T-cell (primary cell): Measurements from ENCODE around the gene SCNN1B. TPM values are rescaled to one million over a fixed set of nuclear protein-coding genes. Genes with fewer than 3 reads are reported as not detected.
"Not testable (repeated sequence)": the region's sequence is repeated elsewhere in the genome, so short reads cannot be mapped to it uniquely, and the experiment has no call there.

ENCODE experiments used
- ATAC-seq, 4 experiments: fragments of 200-7000 bp in 3 of 4; fragments of 150-1000 bp in 1 of 4; cut with Tn5 transposase; replicated peaks in 1 of 4; 1 replicate in 3 of 4; 2 replicates in 1 of 4; pipeline ENCODE4 v1.10.0; 2021; ENCODE audit warnings: moderate library complexity in 3 of 4, mild to moderate bottlenecking in 2 of 4, moderate number of reproducible peaks in 1 of 4
- CTCF ChIA-PET, 2 donors: fragments of 300-600 bp; sonication (Branson Sonifier 250); formaldehyde crosslinking; loops; one replicate each; lab custom pipeline; 2022; ENCODE audit warnings: antibody characterized with exemption in 2 of 2; lab: Charles Lee
- POLR2A ChIA-PET, 2 donors: fragments of 300-600 bp; sonication (Branson Sonifier 250); formaldehyde crosslinking; loops; one replicate each; lab custom pipeline; 2022; ENCODE audit warnings: antibody characterized with exemption in 2 of 2; lab: Charles Lee
- DNase-seq, 35 experiments: peaks; one replicate each; pipeline versions ENCODE4 v3.0.0 to v3.0.0-alpha.2; 2013 to 2023
- H3K27ac ChIP-seq: one replicate; pipeline ENCODE4 v1.5.1; 2013; ENCODE audit warnings: low read length
- H3K27me3 ChIP-seq, 2 experiments: replicated peaks in 1 of 2; 1 replicate in 1 of 2; 2 replicates in 1 of 2; pipeline versions ENCODE4 v1.6.1 to v1.7.0; 2013; ENCODE audit warnings: low read length in 1 of 2, mixed read lengths in 1 of 2; ENCODE audit not compliant: control insufficient read depth in 2 of 2, insufficient read depth in 2 of 2; ENCODE audit errors: extremely low read depth in 1 of 2
- H3K36me3 ChIP-seq, 2 donors: 1 replicate in 1 of 2; 2 replicates in 1 of 2; pipeline versions ENCODE4 v1.6.1 to v1.7.0; 2013; ENCODE audit warnings: low read length in 1 of 2; ENCODE audit not compliant: control insufficient read depth in 2 of 2, insufficient read depth in 1 of 2; ENCODE audit errors: extremely low read depth in 1 of 2
- H3K4me1 ChIP-seq, 2 experiments: 1 replicate in 1 of 2; 2 replicates in 1 of 2; pipeline versions ENCODE4 v1.6.1 to v1.7.0; 2013; ENCODE audit warnings: low read length in 2 of 2, mixed read lengths in 1 of 2; ENCODE audit not compliant: insufficient read depth in 2 of 2, control insufficient read depth in 1 of 2; ENCODE audit errors: extremely low read depth in 1 of 2
- H3K4me3 ChIP-seq, 2 donors: 1 replicate in 1 of 2; 2 replicates in 1 of 2; pipeline versions ENCODE4 v1.5.1 to v1.7.0; 2013; ENCODE audit warnings: mild to moderate bottlenecking in 2 of 2, low read length in 1 of 2, moderate library complexity in 1 of 2; ENCODE audit not compliant: control insufficient read depth in 1 of 2; ENCODE audit errors: extremely low read depth in 1 of 2
- H3K9me3 ChIP-seq: 2 replicates; pipeline ENCODE4 v1.7.0; 2013
- H3K27ac Mint-ChIP-seq, 2 donors: one replicate each; pipeline ENCODE4 v1.8.0; 2020 to 2021; ENCODE audit warnings: mild to moderate bottlenecking in 2 of 2, mixed read lengths in 2 of 2
- H3K27me3 Mint-ChIP-seq, 2 donors: one replicate each; pipeline ENCODE4 v1.8.0; 2021 to 2022; ENCODE audit warnings: mixed read lengths in 2 of 2
- H3K36me3 Mint-ChIP-seq: one replicate; pipeline ENCODE4 v1.8.0; 2021; ENCODE audit warnings: mixed read lengths
- H3K4me1 Mint-ChIP-seq, 3 donors: one replicate each; pipeline ENCODE4 v1.8.0; 2020 to 2022; ENCODE audit warnings: mixed read lengths in 3 of 3, mild to moderate bottlenecking in 1 of 3
- H3K4me3 Mint-ChIP-seq, 3 donors: one replicate each; pipeline ENCODE4 v1.8.0; 2020 to 2022; ENCODE audit warnings: mild to moderate bottlenecking in 3 of 3, mixed read lengths in 3 of 3, moderate library complexity in 3 of 3
- H3K9me3 Mint-ChIP-seq, 3 donors: one replicate each; pipeline ENCODE4 v1.8.0; 2020 to 2022; ENCODE audit warnings: mixed read lengths in 3 of 3
- WGBS: methylation state at CpG from one replicate; pipeline ENCODE4 v1.1.5; 2013; ENCODE audit warnings: missing lambda C conversion rate; ENCODE audit not compliant: insufficient coverage; 5-methylcytosine and 5-hydroxymethylcytosine counted together
- total RNA-seq, 35 experiments: library from RNA in 6 of 35; stranded (reverse) in 6 of 35; fragments of 120-200 nt in 1 of 35; gene quantifications; one replicate each; pipeline versions ENCODE4 v1.2.1 to v1.2.4 and lab custom pipeline; 2013 to 2026

Gene SCNN1B
- total RNA-seq, 5 donors from 2014 or later (not counting 1 experiment from before 2014, with no cell fraction given), result not detected

- Histone ChIP-seq H3K9me3 (no peaks in the 10 kb centered on the region), H3K36me3 (no peaks in the 10 kb centered on the region), H3K4me1 (no peaks in the 10 kb centered on the region), H3K27me3 (peaks cover 0 to 17% of the 10 kb centered on the region in 2 experiments), H3K27ac (no peak overlapping the region), H3K4me3 (no peak overlapping the region)
- ATAC-seq, result no peak
- H3K4me1 Mint-ChIP-seq, result no peaks in the 10 kb centered on the region
- peaks cover 0 to 2% (median 0%) of the 10 kb centered on the region in 3 donors for H3K9me3 Mint-ChIP-seq
- POLR2A ChIA-PET, result no interaction called here
- no peak overlapping the region for H3K4me3 Mint-ChIP-seq
- CTCF ChIA-PET, result no interaction called here
- no peak overlapping the region for H3K27ac Mint-ChIP-seq
- WGBS, result no CpG with 5 or more reads among the region's 6 CpGs
- peaks cover 27% of the 10 kb centered on the region in 2 donors for H3K27me3 Mint-ChIP-seq
- H3K36me3 Mint-ChIP-seq, result no peaks in the 10 kb centered on the region
- no peak for DNase-seq
Observed at GRCh38 chr16:23293016-23293415, 9.1 kb upstream of the SCNN1B start.

- WGBS, result no CpG with 5 or more reads among the region's 2 CpGs
- no peaks in the 10 kb centered on the region for H3K36me3 Mint-ChIP-seq
- no peak overlapping the region for H3K4me3 ChIP-seq
- POLR2A ChIA-PET, result no interaction called here
- H3K4me1 Mint-ChIP-seq, result no peaks in the 10 kb centered on the region
- H3K9me3 Mint-ChIP-seq, result peaks cover 0 to 2% (median 0%) of the 10 kb centered on the region in 3 donors
- no peaks in the 10 kb centered on the region for H3K4me1 ChIP-seq
- no peak overlapping the region for H3K27ac Mint-ChIP-seq
- no peak overlapping the region for H3K27ac ChIP-seq
- DNase-seq (no peak), ATAC-seq (no peak)
- no peaks in the 10 kb centered on the region for H3K9me3 ChIP-seq
- CTCF ChIA-PET, result interaction anchor here in 1 of 2 donors (0.6 kb wide), 1 partner anchor 656 kb away, joined by 6 read pairs; no protein-coding TSS in a partner anchor
- H3K4me3 Mint-ChIP-seq, result no peak overlapping the region
- peaks cover 27 to 29% of the 10 kb centered on the region in 2 donors for H3K27me3 Mint-ChIP-seq
- H3K36me3 ChIP-seq, result no peaks in the 10 kb centered on the region
- peaks cover 0 to 17% of the 10 kb centered on the region in 2 experiments for H3K27me3 ChIP-seq
Observed at GRCh38 chr16:23294260-23294659, 7.8 kb upstream of the SCNN1B start.

- Mint-ChIP-seq H3K4me1 (peaks cover 0 to 4% (median 3%) of the 10 kb centered on the region in 3 donors), H3K27me3 (peaks cover 44 to 47% of the 10 kb centered on the region in 2 donors), H3K9me3 (peaks cover 0 to 2% (median 0%) of the 10 kb centered on the region in 3 donors), H3K36me3 (no peaks in the 10 kb centered on the region), H3K4me3 (no peak overlapping the region), H3K27ac (no peak overlapping the region)
- DNase-seq, result no peak
- 95% methylated on average over 2 of the region's 3 CpGs for WGBS
- Histone ChIP-seq H3K4me1 (no peaks in the 10 kb centered on the region), H3K9me3 (no peaks in the 10 kb centered on the region), H3K4me3 (no peak overlapping the region), H3K27ac (no peak overlapping the region), H3K36me3 (no peaks in the 10 kb centered on the region), H3K27me3 (peaks cover 5 to 28% of the 10 kb centered on the region in 2 experiments)
- CTCF ChIA-PET, result no interaction called here
- ATAC-seq, result no peak
- POLR2A ChIA-PET, result no interaction called here
Observed at GRCh38 chr16:23296994-23297393, 5.1 kb upstream of the SCNN1B start.

GRCh38 chr16:23298290-23298915 is 3.7 kb upstream of the SCNN1B start:
- H3K9me3 ChIP-seq, result no peaks in the 10 kb centered on the region
- no peak overlapping the region for H3K27ac Mint-ChIP-seq
- no peaks in the 10 kb centered on the region for H3K4me1 ChIP-seq
- peaks cover 0 to 2% (median 0%) of the 10 kb centered on the region in 3 donors for H3K9me3 Mint-ChIP-seq
- no peaks in the 10 kb centered on the region for H3K36me3 Mint-ChIP-seq
- no peak overlapping the region for H3K4me3 Mint-ChIP-seq
- WGBS, result 100% methylated on average over 2 of the region's 6 CpGs
- peaks cover 0 to 4% (median 3%) of the 10 kb centered on the region in 3 donors for H3K4me1 Mint-ChIP-seq
- H3K36me3 ChIP-seq, result no peaks in the 10 kb centered on the region
- peaks cover 6 to 38% of the 10 kb centered on the region in 2 experiments for H3K27me3 ChIP-seq
- no peak for ATAC-seq
- no peak for DNase-seq
- H3K27ac ChIP-seq, result no peak overlapping the region
- POLR2A ChIA-PET, result no interaction called here
- CTCF ChIA-PET, result no interaction called here
- H3K27me3 Mint-ChIP-seq, result peaks cover 38 to 49% of the 10 kb centered on the region in 2 donors
- no peak overlapping the region for H3K4me3 ChIP-seq

GRCh38 chr16:23299815-23300214 is 2.3 kb upstream of the SCNN1B start:
- H3K36me3 ChIP-seq, H3K4me1 Mint-ChIP-seq, ATAC-seq, H3K36me3 Mint-ChIP-seq, POLR2A ChIA-PET, H3K27ac ChIP-seq, H3K9me3 Mint-ChIP-seq, H3K4me1 ChIP-seq, H3K4me3 Mint-ChIP-seq, H3K9me3 ChIP-seq, CTCF ChIA-PET, DNase-seq, H3K27ac Mint-ChIP-seq, H3K4me3 ChIP-seq: not testable (repeated sequence)
- peaks cover 36 to 50% of the 10 kb centered on the region in 2 donors for H3K27me3 Mint-ChIP-seq
- peaks cover 8 to 37% of the 10 kb centered on the region in 2 experiments for H3K27me3 ChIP-seq
- WGBS, result no CpG with 5 or more reads among the region's 3 CpGs

- 22% methylated on average over 17 of the region's 18 CpGs for WGBS
- ChIA-PET CTCF (no interaction called here), POLR2A (no interaction called here)
- Mint-ChIP-seq H3K9me3 (peaks cover 0 to 2% (median 0%) of the 10 kb centered on the region in 3 donors), H3K4me1 (peaks cover 0 to 4% (median 3%) of the 10 kb centered on the region in 3 donors), H3K27ac (no peak overlapping the region), H3K36me3 (no peaks in the 10 kb centered on the region), H3K27me3 (peaks cover 24 to 38% of the 10 kb centered on the region in 2 donors), H3K4me3 (no peak overlapping the region)
- DNase-seq (no peak), ATAC-seq (no peak)
- no peak overlapping the region for H3K4me3 ChIP-seq
- no peaks in the 10 kb centered on the region for H3K36me3 ChIP-seq
- H3K9me3 ChIP-seq, result no peaks in the 10 kb centered on the region
- no peaks in the 10 kb centered on the region for H3K4me1 ChIP-seq
- peaks cover 8 to 29% of the 10 kb centered on the region in 2 experiments for H3K27me3 ChIP-seq
- H3K27ac ChIP-seq, result no peak overlapping the region
Observed at GRCh38 chr16:23301251-23302044, 654 bp upstream of the SCNN1B start.
